Measurements from ENCODE around the gene EFCAB8. TPM values are rescaled to one million over a fixed set of nuclear protein-coding genes. Genes with fewer than 3 reads are reported as not detected.

EFCAB8 gene
- total RNA-seq, 1 experiment from 2014 or later: not detected

DNA sequence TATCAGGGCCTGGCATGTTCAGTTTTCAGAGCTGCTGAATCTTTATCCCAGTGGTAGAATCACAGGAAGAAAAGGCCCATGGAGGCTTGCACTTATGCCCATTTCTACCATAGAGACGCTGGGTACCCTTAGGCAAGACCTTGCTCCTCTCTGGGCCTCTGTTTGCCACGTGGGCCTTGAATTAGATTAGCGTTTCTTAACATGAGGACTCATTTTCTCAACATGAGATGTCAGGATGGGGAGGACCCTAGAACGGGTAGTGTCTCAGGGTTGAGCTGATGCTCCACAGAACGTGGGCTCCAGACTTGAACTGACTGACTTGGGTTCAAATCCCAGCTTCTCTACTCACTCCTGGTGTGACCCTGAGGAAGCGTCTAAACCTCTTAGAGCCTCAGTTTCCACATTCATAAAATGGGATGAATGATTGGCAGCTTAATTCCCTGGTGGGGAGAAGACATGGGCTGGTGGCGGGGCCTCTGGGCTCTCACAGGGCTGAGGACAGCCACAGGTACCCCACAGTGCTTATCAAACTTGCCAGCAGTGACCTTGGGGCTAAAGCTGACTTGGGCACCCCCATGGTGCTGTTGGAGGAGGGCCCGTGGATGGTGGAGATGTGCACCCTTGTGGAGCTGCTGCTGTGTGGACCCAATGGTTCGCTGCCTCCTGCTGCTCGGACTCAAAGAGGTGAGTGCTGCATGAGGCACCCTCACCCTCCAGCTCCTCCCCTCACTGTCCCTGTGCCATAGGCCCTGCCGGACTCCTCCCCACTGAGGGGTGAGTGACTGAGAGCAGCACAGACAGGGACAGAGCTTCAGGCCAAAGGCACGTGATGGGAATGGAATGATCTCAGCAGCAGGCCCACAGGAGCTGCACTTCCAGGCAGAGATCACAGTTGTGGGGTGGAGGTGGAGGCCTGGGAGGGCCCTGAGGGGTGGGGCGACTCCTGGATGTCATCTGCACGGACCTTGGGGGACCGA lies 117.3 kb downstream of the EFCAB8 start:
- Histone ChIP-seq H3K9me2 (ENCODE audit: insufficient read depth) (no peaks in the 10 kb centered on the region), H3K4me3 (no peak overlapping the region), H3K27ac (no peak overlapping the region), H2AFZ (no peak overlapping the region), H3F3A (ENCODE audit: insufficient read depth, low read depth) (no peaks in the 10 kb centered on the region), H3K4me1 (replicated peaks; ENCODE audit: insufficient read depth) (no peaks in the 10 kb centered on the region), H3K9me3 (ENCODE audit: insufficient read depth, low read depth) (no peaks in the 10 kb centered on the region), H3K27me3 (ENCODE audit: insufficient read depth, low read depth) (peaks cover 74% of the 10 kb centered on the region), H3K36me3 (ENCODE audit: low read depth) (no peaks in the 10 kb centered on the region), H3K4me2 (no peak overlapping the region), H4K20me1 (ENCODE audit: insufficient read depth) (no peaks in the 10 kb centered on the region), H3K79me2 (ENCODE audit: low read depth) (no peaks in the 10 kb centered on the region)
- intact Hi-C loops (cut with micrococcal nuclease; ENCODE audit: unreplicated experiment): no loop called here
- CTCF ChIA-PET: no interaction called here
- POLR2A ChIA-PET (ENCODE audit: unreplicated experiment): no interaction called here
- TF ChIP-seq EZH2 (IDR thresholded peaks at IDR 0.05; ENCODE audit: low read depth): no peak
- TF ChIP-seq, protein P1, sequence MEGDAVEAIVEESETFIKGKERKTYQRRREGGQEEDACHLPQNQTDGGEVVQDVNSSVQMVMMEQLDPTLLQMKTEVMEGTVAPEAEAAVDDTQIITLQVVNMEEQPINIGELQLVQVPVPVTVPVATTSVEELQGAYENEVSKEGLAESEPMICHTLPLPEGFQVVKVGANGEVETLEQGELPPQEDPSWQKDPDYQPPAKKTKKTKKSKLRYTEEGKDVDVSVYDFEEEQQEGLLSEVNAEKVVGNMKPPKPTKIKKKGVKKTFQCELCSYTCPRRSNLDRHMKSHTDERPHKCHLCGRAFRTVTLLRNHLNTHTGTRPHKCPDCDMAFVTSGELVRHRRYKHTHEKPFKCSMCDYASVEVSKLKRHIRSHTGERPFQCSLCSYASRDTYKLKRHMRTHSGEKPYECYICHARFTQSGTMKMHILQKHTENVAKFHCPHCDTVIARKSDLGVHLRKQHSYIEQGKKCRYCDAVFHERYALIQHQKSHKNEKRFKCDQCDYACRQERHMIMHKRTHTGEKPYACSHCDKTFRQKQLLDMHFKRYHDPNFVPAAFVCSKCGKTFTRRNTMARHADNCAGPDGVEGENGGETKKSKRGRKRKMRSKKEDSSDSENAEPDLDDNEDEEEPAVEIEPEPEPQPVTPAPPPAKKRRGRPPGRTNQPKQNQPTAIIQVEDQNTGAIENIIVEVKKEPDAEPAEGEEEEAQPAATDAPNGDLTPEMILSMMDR (conservative IDR thresholded peaks at IDR 0.05): no peak
- peak in 1 of 2 experiments; percentile 25 for DNase-seq
- no TSS peak for BruUV-seq (replicated peaks)

DNA sequence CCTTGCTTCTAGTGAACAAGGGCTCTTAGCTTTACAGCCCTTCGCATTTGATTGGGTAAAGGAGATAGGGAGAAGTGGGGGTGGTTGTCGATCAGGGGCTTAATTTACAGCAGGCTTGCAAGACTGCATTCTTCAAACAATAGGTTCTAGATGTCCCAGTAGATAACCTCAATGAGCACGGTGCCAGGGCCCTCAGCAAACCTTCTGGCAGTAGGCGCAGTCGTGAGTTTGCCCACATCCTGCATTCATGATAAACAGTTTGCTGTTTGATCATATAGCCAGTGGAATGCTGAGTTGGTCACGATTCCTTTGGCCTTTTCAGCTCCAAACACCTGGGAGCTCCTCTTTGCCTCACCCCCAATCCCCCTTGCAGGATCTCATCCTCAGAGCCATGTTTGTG lies 118.0 kb downstream of the EFCAB8 start:
- Histone ChIP-seq H2AFZ (no peak overlapping the region), H3K9me3 (ENCODE audit: insufficient read depth, low read depth) (no peaks in the 10 kb centered on the region), H3K36me3 (ENCODE audit: low read depth) (no peaks in the 10 kb centered on the region), H4K20me1 (ENCODE audit: insufficient read depth) (no peaks in the 10 kb centered on the region), H3K4me3 (no peak overlapping the region), H3K9me2 (ENCODE audit: insufficient read depth) (no peaks in the 10 kb centered on the region), H3F3A (ENCODE audit: insufficient read depth, low read depth) (no peaks in the 10 kb centered on the region), H3K27me3 (ENCODE audit: insufficient read depth, low read depth) (peaks cover 75% of the 10 kb centered on the region), H3K27ac (no peak overlapping the region), H3K79me2 (ENCODE audit: low read depth) (no peaks in the 10 kb centered on the region), H3K4me1 (replicated peaks; ENCODE audit: insufficient read depth) (no peaks in the 10 kb centered on the region), H3K4me2 (no peak overlapping the region)
- TF ChIP-seq, protein P1 (conservative IDR thresholded peaks at IDR 0.05): no peak
- no peak for TF ChIP-seq EZH2 (IDR thresholded peaks at IDR 0.05; ENCODE audit: low read depth)
- DNase-seq: peak; percentile 17 to 54
- POLR2A ChIA-PET (ENCODE audit: unreplicated experiment): no interaction called here
- CTCF ChIA-PET: no interaction called here
- no TSS peak for BruUV-seq (replicated peaks)
- intact Hi-C loops (cut with micrococcal nuclease; ENCODE audit: unreplicated experiment): no loop called here

DNA sequence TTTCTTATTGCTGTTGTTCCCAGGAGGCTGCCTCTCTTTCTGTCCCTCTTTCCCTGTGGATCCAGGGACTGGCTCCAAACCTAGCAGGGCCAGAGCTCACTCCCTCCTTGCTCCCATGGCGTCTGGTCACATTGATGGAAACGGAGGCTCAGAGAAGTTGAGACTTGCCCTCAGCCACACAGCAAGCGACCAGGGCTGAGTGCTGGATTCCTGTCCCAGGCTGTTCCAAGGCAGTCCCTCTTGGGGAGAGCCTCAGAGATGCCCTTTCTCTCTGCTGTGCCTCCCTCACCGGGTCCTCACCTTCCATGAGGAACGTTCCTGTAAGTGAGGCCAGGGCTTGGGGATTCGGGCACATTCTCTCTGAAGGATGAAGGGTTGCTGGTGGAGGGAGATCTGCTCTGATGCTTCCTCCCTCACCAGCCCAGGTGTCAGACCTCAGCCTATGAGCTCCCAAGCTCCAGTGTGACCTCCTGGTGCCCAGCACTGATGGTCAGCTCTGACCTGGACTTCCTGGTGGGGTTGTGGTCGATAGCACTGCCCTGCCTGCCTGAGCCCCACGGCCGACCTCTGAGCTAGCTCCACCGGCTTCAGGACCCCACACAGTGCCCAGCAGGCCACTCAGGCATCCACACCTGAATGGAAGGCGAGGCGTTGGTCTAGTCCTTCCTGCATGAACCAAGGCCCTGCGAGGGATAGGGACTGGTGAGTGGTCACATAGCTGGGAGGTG lies 118.7 kb downstream of the EFCAB8 start:
- no peak overlapping the region for H2AFZ ChIP-seq
- H3K9me2 ChIP-seq (ENCODE audit: insufficient read depth): no peaks in the 10 kb centered on the region
- POLR2A ChIA-PET (ENCODE audit: unreplicated experiment): no interaction called here
- peaks cover 71% of the 10 kb centered on the region for H3K27me3 ChIP-seq (ENCODE audit: insufficient read depth, low read depth)
- H3K4me3 ChIP-seq: no peak overlapping the region
- TF ChIP-seq, protein P1 (conservative IDR thresholded peaks at IDR 0.05): no peak
- TF ChIP-seq EZH2 (IDR thresholded peaks at IDR 0.05; ENCODE audit: low read depth): no peak
- H3K4me1 ChIP-seq (replicated peaks; ENCODE audit: insufficient read depth): no peaks in the 10 kb centered on the region
- H3K79me2 ChIP-seq (ENCODE audit: low read depth): no peaks in the 10 kb centered on the region
- intact Hi-C loops (cut with micrococcal nuclease; ENCODE audit: unreplicated experiment): no loop called here
- DNase-seq: no peak
- no peaks in the 10 kb centered on the region for H3F3A ChIP-seq (ENCODE audit: insufficient read depth, low read depth)
- H3K4me2 ChIP-seq: no peak overlapping the region
- no peaks in the 10 kb centered on the region for H4K20me1 ChIP-seq (ENCODE audit: insufficient read depth)
- no peaks in the 10 kb centered on the region for H3K36me3 ChIP-seq (ENCODE audit: low read depth)
- CTCF ChIA-PET: no interaction called here
- no peak overlapping the region for H3K27ac ChIP-seq
- BruUV-seq (replicated peaks): no TSS peak
- no peaks in the 10 kb centered on the region for H3K9me3 ChIP-seq (ENCODE audit: insufficient read depth, low read depth)
